HepG2 (cell line): ENCODE results near the gene ARHGAP35. TPM values are rescaled to one million over a fixed set of nuclear protein-coding genes. Genes with fewer than 3 reads are reported as not detected.

Experiments
- ARID5B ChIP-seq: IDR thresholded peaks from 2 replicates; pipeline ENCODE4 v1.4.0; 2020; ENCODE audit warnings: mild to moderate bottlenecking, missing genetic modification reagents
- ATF1 ChIP-seq: IDR thresholded peaks from 2 replicates; pipeline ENCODE4 v1.6.1; 2016; ENCODE audit warnings: mild to moderate bottlenecking, control low read depth
- CEBPG ChIP-seq: IDR thresholded peaks from 2 replicates; pipeline ENCODE4 v1.6.1; 2016
- ELF3 ChIP-seq: IDR thresholded peaks from 2 replicates; pipeline ENCODE4 v1.6.1; 2016; ENCODE audit warnings: missing genetic modification reagents, missing compliant biosample characterization
- IRX3 ChIP-seq: sonication (generic); formaldehyde crosslinking; IDR thresholded peaks from 2 replicates; pipeline ENCODE4 v1.8.1; 2023; ENCODE audit warnings: mild to moderate bottlenecking, low read depth, missing genetic modification reagents, borderline replicate concordance
- KLF9 ChIP-seq: IDR thresholded peaks from 2 replicates; pipeline ENCODE4 v1.6.1; 2016; ENCODE audit warnings: low read depth
- MED8 ChIP-seq: sonication (generic); formaldehyde crosslinking; IDR thresholded peaks from 2 replicates; pipeline ENCODE4 v1.8.1; 2023; ENCODE audit warnings: mild to moderate bottlenecking, missing genetic modification reagents; ENCODE audit not compliant: insufficient replicate concordance
- MEIS1 ChIP-seq: sonication (generic); formaldehyde crosslinking; IDR thresholded peaks from 2 replicates; pipeline ENCODE4 v1.9.0; 2021; ENCODE audit warnings: mild to moderate bottlenecking, missing genetic modification reagents, moderate library complexity, borderline replicate concordance
- NBN ChIP-seq: fragments of 450-650 bp; conservative IDR thresholded peaks from 2 replicates; pipeline ENCODE4 v1.6.1; 2017
- RFX1 ChIP-seq: fragments of 450-650 bp; IDR thresholded peaks from 2 replicates; pipeline ENCODE4 v1.6.1; 2017
- SOX5 ChIP-seq: IDR thresholded peaks from 2 replicates; pipeline ENCODE4 v1.6.1; 2016; ENCODE audit warnings: borderline replicate concordance
- SYNCRIP ChIP-seq: fragments of 200-400 bp; formaldehyde crosslinking; IDR thresholded peaks from 2 replicates; pipeline ENCODE4 v1.6.1; 2018; ENCODE audit warnings: mild to moderate bottlenecking, low read depth, low read length; ENCODE audit not compliant: insufficient read depth
- THYN1 ChIP-seq: sonication (generic); formaldehyde crosslinking; IDR thresholded peaks from 2 replicates; pipeline ENCODE4 v1.8.1; 2023; ENCODE audit warnings: low read depth, mild to moderate bottlenecking, moderate library complexity, missing genetic modification reagents, borderline replicate concordance
- YY1 ChIP-seq: IDR thresholded peaks from 2 replicates; pipeline ENCODE4 v1.6.1; 2011; ENCODE audit warnings: low read length, low read depth, moderate library complexity, mild to moderate bottlenecking; ENCODE audit not compliant: insufficient read depth, insufficient replicate concordance
- ZBTB7A ChIP-seq: sonication (generic); formaldehyde crosslinking; IDR thresholded peaks from 2 replicates; pipeline ENCODE4 v1.8.0; 2022; ENCODE audit warnings: mild to moderate bottlenecking, missing genetic modification reagents
- ZFP36L2 ChIP-seq: sonication (generic); formaldehyde crosslinking; IDR thresholded peaks from 2 replicates; pipeline ENCODE4 v1.4.0; 2020; ENCODE audit warnings: missing genetic modification reagents
- ZFP82 ChIP-seq: sonication (generic); formaldehyde crosslinking; IDR thresholded peaks from 2 replicates; pipeline ENCODE4 v1.5.1; 2020; ENCODE audit warnings: mild to moderate bottlenecking, missing genetic modification reagents, borderline replicate concordance
- ZMYM4 ChIP-seq: sonication (generic); formaldehyde crosslinking; IDR thresholded peaks from 2 replicates; pipeline ENCODE4 v1.8.1; 2023; ENCODE audit warnings: mild to moderate bottlenecking, missing genetic modification reagents
- ZNF224 ChIP-seq: sonication (generic); formaldehyde crosslinking; IDR thresholded peaks from 2 replicates; pipeline ENCODE4 v1.5.0; 2020; ENCODE audit warnings: mild to moderate bottlenecking, missing genetic modification reagents
- ZNF367 ChIP-seq: sonication (generic); formaldehyde crosslinking; IDR thresholded peaks from 2 replicates; pipeline ENCODE4 v1.4.0; 2020; ENCODE audit warnings: missing genetic modification reagents, borderline replicate concordance
- polyA plus RNA-seq, 8 experiments: library from polyadenylated mRNA; depleted of rRNA in 3 of 8; stranded (reverse) in 7 of 8; unstranded in 1 of 8; fragments of >200 nt; fragmentation: Illumina TruSeq in 4 of 8; extraction: Trizol in 4 of 8; gene quantifications; 2 replicates each; pipeline versions ENCODE4 v1.2.1 to v1.2.3, GENCODE V29; 2011 to 2016; ENCODE audit warnings: low read depth in 4 of 8, missing spikeins in 1 of 8, mixed read lengths in 1 of 8; ENCODE audit not compliant: insufficient read depth in 1 of 8
- total RNA-seq, 5 experiments: library from RNA; depleted of rRNA; stranded (reverse); fragments of >200 nt; fragmentation: Illumina TruSeq; extraction: Trizol; gene quantifications; 2 replicates each; pipeline ENCODE4 v1.2.3, GENCODE V29; 2016; ENCODE audit warnings: low read depth in 1 of 5
- TF ChIP-seq, protein P1 (sequence below): sonication (generic); formaldehyde crosslinking; IDR thresholded peaks from 2 replicates; pipeline ENCODE4 v1.4.0; 2020; ENCODE audit warnings: missing genetic modification reagents, low read depth, mild to moderate bottlenecking, borderline replicate concordance
- TF ChIP-seq, protein P2 (sequence below): sonication (generic); formaldehyde crosslinking; IDR thresholded peaks from 2 replicates; pipeline ENCODE4 v1.8.0; 2022; ENCODE audit warnings: missing genetic modification reagents, low read depth, mild to moderate bottlenecking, borderline replicate concordance
- TF ChIP-seq, protein P3 (sequence below): sonication (generic); formaldehyde crosslinking; IDR thresholded peaks from 2 replicates; pipeline ENCODE4 v1.4.0; 2020; ENCODE audit warnings: missing genetic modification reagents, borderline replicate concordance

The ARHGAP35 gene
- total and polyA plus RNA-seq, 2 of the 13 experiments (the other 11 are each of a cell fraction or from before 2014, with no cell fraction given), result 30.1 to 30.2 TPM

DNA sequence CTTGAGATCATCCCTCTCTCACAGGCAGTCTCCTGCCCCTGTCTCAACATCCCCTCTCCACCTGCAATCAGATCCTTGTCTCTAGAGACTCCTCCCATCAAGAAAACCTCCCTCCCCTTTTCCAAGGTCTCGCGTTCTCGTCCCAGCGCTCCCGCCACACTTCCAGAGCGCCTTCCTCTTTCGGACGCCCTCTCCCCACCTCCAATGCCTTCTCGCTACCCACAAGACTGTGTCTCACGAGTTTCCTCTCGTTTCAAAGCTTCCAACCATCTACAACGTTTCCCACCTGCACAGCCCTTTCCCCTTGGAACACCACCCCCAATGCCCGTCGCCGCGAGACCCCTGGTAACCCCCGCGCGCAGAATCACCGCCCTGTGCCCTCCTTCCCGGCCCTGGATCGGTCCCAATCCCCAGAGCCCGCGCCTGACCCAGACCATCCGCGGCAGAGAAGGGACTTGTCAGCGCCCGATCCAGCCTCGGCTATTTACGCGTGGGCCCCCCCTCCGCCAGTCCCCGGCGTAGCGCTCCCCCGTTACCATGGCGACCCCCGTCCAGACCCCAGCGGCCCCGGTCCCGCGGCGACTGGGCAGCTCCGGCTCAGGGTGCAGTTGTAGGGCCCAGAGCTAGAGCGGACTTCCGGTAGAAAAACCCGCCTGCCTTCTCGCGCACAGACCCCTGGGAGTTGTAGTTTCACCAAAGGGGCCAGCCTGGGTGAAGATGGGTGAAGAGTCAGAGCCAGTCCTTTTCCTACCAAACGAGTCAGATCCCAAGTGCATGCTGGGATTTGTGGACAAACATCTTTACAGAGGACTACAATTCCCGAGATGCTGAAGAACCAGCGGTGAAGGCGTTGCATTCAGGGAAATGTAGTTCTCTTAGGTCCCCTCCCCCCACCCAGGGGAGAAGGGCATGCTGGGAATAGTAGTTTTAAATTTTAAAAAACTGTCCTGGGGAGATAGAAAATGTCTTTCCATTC, 10.3 kb upstream of the ARHGAP35 start, which contains the start of gene AP2S1 (continued):
- peak; percentile 14; the same call in 1 of the 2 replicates for TF ChIP-seq ARID5B
- TF ChIP-seq ZFP82 (CRISPR knock-in tag), result peak; percentile 75; the same call in 1 of the 2 replicates
- TF ChIP-seq ZNF367 (CRISPR knock-in tag), result no peak
- TF ChIP-seq ZNF224 (CRISPR knock-in tag), result no peak
- peak; percentile 81 for TF ChIP-seq ATF1 (CRISPR knock-in tag)
- TF ChIP-seq, protein P1, sequence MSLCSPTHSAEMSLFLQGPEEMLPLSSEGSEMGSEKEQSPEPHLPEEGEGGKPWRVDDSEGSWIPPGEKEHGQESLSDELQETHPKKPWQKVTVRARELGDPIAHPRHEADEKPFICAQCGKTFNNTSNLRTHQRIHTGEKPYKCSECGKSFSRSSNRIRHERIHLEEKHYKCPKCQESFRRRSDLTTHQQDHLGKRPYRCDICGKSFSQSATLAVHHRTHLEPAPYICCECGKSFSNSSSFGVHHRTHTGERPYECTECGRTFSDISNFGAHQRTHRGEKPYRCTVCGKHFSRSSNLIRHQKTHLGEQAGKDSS (CRISPR knock-in tag), result peak; percentile 19; the same call in 1 of the 2 replicates
- TF ChIP-seq MED8, result peak; percentile 44
- TF ChIP-seq RFX1, result peak; percentile 82
- TF ChIP-seq MEIS1, result no peak
- TF ChIP-seq, protein P2, sequence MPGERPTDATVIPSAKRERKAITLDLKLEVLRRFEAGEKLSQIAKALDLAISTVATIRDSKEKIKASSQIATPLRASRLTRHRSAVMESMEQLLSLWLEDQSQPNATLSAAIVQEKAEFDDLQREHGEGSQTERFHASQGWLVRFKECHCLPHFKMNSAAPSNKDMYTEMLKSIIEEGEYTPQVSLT (CRISPR knock-in tag), result no peak
- peak; percentile 34 for TF ChIP-seq YY1
- TF ChIP-seq ZMYM4, result peak; percentile 50; the same call in 1 of the 2 replicates
- no peak for TF ChIP-seq IRX3 (CRISPR knock-in tag)
- peak; percentile 86; the same call in 1 of the 2 replicates for TF ChIP-seq ZBTB7A (CRISPR knock-in tag)
- no peak for TF ChIP-seq KLF9
- no peak for TF ChIP-seq ZFP36L2 (CRISPR knock-in tag)
- peak; percentile 79 for TF ChIP-seq ELF3
- TF ChIP-seq NBN, result no peak
- no peak for TF ChIP-seq THYN1 (CRISPR knock-in tag)
- peak; percentile 11; the same call in 1 of the 2 replicates for TF ChIP-seq CEBPG (CRISPR knock-in tag)
- TF ChIP-seq SOX5 (CRISPR knock-in tag), result no peak; the same call in 1 of the 2 replicates
- no peak for TF ChIP-seq SYNCRIP
- TF ChIP-seq, protein P3, sequence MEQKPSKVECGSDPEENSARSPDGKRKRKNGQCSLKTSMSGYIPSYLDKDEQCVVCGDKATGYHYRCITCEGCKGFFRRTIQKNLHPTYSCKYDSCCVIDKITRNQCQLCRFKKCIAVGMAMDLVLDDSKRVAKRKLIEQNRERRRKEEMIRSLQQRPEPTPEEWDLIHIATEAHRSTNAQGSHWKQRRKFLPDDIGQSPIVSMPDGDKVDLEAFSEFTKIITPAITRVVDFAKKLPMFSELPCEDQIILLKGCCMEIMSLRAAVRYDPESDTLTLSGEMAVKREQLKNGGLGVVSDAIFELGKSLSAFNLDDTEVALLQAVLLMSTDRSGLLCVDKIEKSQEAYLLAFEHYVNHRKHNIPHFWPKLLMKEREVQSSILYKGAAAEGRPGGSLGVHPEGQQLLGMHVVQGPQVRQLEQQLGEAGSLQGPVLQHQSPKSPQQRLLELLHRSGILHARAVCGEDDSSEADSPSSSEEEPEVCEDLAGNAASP (CRISPR knock-in tag), result peak; percentile 18
